ENCODE measurements around the gene SENP8. TPM values are rescaled to one million over a fixed set of nuclear protein-coding genes. Genes with fewer than 3 reads are reported as not detected.

The SENP8 gene
- total and polyA plus RNA-seq, 2 of the 4 experiments (the other 2 are of a cell fraction): 1.6 to 2.9 TPM

GRCh38 chr15:72082176-72082575 is 36.0 kb upstream of the SENP8 start:
- Histone ChIP-seq H3K9ac (ENCODE audit: low read depth, low read length) (no peak overlapping the region), H4K8ac (ENCODE audit: low read depth in 2 of 2, low read length in 2 of 2) (no peak overlapping the region), H3K4me1 (ENCODE audit: control insufficient read depth, insufficient read depth, low read length) (no peaks in the 10 kb centered on the region), H2AK5ac (ENCODE audit: low read depth, low read length) (no peak overlapping the region), H2AK9ac (replicated peaks; ENCODE audit: low read depth, low read length, poor library complexity) (no peak overlapping the region), H3K36me3 (ENCODE audit: control insufficient read depth, insufficient read depth, low read length) (no peaks in the 10 kb centered on the region), H4K91ac (ENCODE audit: insufficient read depth, low read depth, low read length) (no peak overlapping the region), H2AFZ (replicated peaks; ENCODE audit: low read length, poor library complexity) (no peak overlapping the region), H2BK5ac (ENCODE audit: low read depth, low read length, poor library complexity, severe bottlenecking) (no peak overlapping the region), H4K5ac (ENCODE audit: low read depth, low read length) (no peak overlapping the region), H3K27me3 (ENCODE audit: control insufficient read depth, insufficient read depth, low read length) (no peaks in the 10 kb centered on the region), H3K4me2 (ENCODE audit: low read depth, low read length) (no peak overlapping the region), H2BK15ac (ENCODE audit: low read depth, low read length) (no peak overlapping the region), H3K9me1 (ENCODE audit: insufficient read depth, low read length) (peaks cover 5% of the 10 kb centered on the region; the same call in 1 of the 2 replicates), H4K20me1 (ENCODE audit: insufficient read depth, low read length) (peaks cover 11% of the 10 kb centered on the region), H3K79me1 (ENCODE audit: low read depth in 1 of 2, low read length in 2 of 2) (peaks cover 14 to 27% of the 10 kb centered on the region in 2 experiments), H3K56ac (ENCODE audit: extremely low read depth, insufficient read depth, low read length) (no peak overlapping the region), H3K9me3 (ENCODE audit: control insufficient read depth, insufficient read depth, low read length) (no peaks in the 10 kb centered on the region; the same call in 1 of the 2 replicates), H3K23ac (ENCODE audit: low read depth, low read length) (no peak overlapping the region), H3K18ac (ENCODE audit: low read depth, low read length) (no peak overlapping the region), H2BK120ac (ENCODE audit: low read depth, low read length) (no peak overlapping the region), H2BK20ac (ENCODE audit: low read depth, low read length) (no peak overlapping the region), H3K4me3 (ENCODE audit: insufficient read depth, low read depth, low read length) (no peak overlapping the region), H3K14ac (replicated peaks; ENCODE audit: low read depth, low read length) (no peak overlapping the region), H3K4ac (ENCODE audit: low read depth, low read length) (no peak overlapping the region), H3K27ac (ENCODE audit: insufficient read depth, low read length) (no peak overlapping the region)
- ChIA-PET CTCF (no interaction called here), POLR2A (ENCODE audit: unreplicated experiment) (no interaction called here)
- WGBS, 2 experiments (ENCODE audit: extremely low coverage in 2 of 2, insufficient read length in 1 of 2): no CpG with 5 or more reads among the region's 1 CpG
- TF ChIP-seq RFX5 (IDR thresholded peaks at IDR 0.05; ENCODE audit: low read depth, low read length) (no peak), MAZ (IDR thresholded peaks at IDR 0.05; ENCODE audit: borderline replicate concordance, low read depth, low read length) (no peak), SMC3 (IDR thresholded peaks at IDR 0.05; ENCODE audit: low read depth, low read length) (no peak), POLR2A (IDR thresholded peaks at IDR 0.05; ENCODE audit: low read depth, low read length) (no peak), CTCF (conservative IDR thresholded peaks at IDR 0.05; ENCODE audit: low read depth, low read length) (no peak)
- TF ChIP-seq, protein P1, sequence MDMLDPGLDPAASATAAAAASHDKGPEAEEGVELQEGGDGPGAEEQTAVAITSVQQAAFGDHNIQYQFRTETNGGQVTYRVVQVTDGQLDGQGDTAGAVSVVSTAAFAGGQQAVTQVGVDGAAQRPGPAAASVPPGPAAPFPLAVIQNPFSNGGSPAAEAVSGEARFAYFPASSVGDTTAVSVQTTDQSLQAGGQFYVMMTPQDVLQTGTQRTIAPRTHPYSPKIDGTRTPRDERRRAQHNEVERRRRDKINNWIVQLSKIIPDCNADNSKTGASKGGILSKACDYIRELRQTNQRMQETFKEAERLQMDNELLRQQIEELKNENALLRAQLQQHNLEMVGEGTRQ (IDR thresholded peaks at IDR 0.05; ENCODE audit: low read depth, low read length): no peak
- intact Hi-C loops (cut with micrococcal nuclease) (no loop called here), dilution Hi-C loops (cut with HindIII; ENCODE audit: low sequenced_read_pairs, unreplicated experiment) (no loop called here), in situ Hi-C loops (cut with MboI; ENCODE audit: low sequenced_read_pairs) (no loop called here)
- ATAC-seq (ENCODE audit: low read depth) (no peak), DNase-seq (no peak)
- no TSS peak for BruUV-seq (replicated peaks)

All from IMR-90 (cell line).